Activated T-cell treated with anti-CD3 and anti-CD28 coated beads for 48 hours (primary cell): ENCODE data around the gene SGPP1.
"Not testable (repeated sequence)": the region's sequence is repeated elsewhere in the genome, so short reads cannot be mapped to it uniquely, and the experiment has no call there.

Source experiments
- DNase-seq: peaks from one replicate; pipeline ENCODE4 v3.0.0-alpha.2; 2020; ENCODE audit warnings: low read depth

SGPP1 gene

GRCh38 chr14:63726499-63726898 lies 1.4 kb downstream of the SGPP1 start:
- DNase-seq: no peak

- no peak for DNase-seq
Measured at GRCh38 chr14:63725786-63726460, 1.9 kb downstream of the SGPP1 start.

GRCh38 chr14:63717702-63718101 lies 10.2 kb downstream of the SGPP1 start:
- no peak for DNase-seq

- DNase-seq: no peak
Measured at GRCh38 chr14:63715360-63715759, 12.5 kb downstream of the SGPP1 start.

- no peak for DNase-seq
Measured at GRCh38 chr14:63713764-63714163, 14.1 kb downstream of the SGPP1 start.

GRCh38 chr14:63713058-63713457 lies 14.8 kb downstream of the SGPP1 start:
- DNase-seq: no peak

- DNase-seq: no peak
Measured at GRCh38 chr14:63712123-63712522, 15.7 kb downstream of the SGPP1 start.

- DNase-seq: no peak
Measured at GRCh38 chr14:63710497-63710896, 17.4 kb downstream of the SGPP1 start.

GRCh38 chr14:63709589-63709988 lies 18.3 kb downstream of the SGPP1 start:
- DNase-seq: no peak

- no peak for DNase-seq
Measured at GRCh38 chr14:63707216-63707615, 20.6 kb downstream of the SGPP1 start.

GRCh38 chr14:63705561-63706070 lies 22.2 kb downstream of the SGPP1 start:
- no peak for DNase-seq

GRCh38 chr14:63702530-63702929 lies 25.3 kb downstream of the SGPP1 start:
- not testable (repeated sequence) for DNase-seq

GRCh38 chr14:63701606-63702299 lies 26.1 kb downstream of the SGPP1 start:
- DNase-seq: no peak

GRCh38 chr14:63692310-63693020 lies 35.4 kb downstream of the SGPP1 start:
- no peak for DNase-seq

GRCh38 chr14:63689132-63689531 lies 38.7 kb downstream of the SGPP1 start:
- DNase-seq: no peak

- DNase-seq: no peak
Measured at GRCh38 chr14:63686926-63687325, 40.9 kb downstream of the SGPP1 start.

- no peak for DNase-seq
Measured at GRCh38 chr14:63685401-63685800, 42.5 kb downstream of the SGPP1 start.

GRCh38 chr14:63682727-63683593 lies 44.9 kb downstream of the SGPP1 start:
- DNase-seq: no peak

- DNase-seq: no peak
Measured at GRCh38 chr14:63678536-63678935, 49.3 kb downstream of the SGPP1 start.

- DNase-seq: no peak
Measured at GRCh38 chr14:63677891-63678379, 49.9 kb downstream of the SGPP1 start.

GRCh38 chr14:63676615-63677014 lies 51.2 kb downstream of the SGPP1 start:
- DNase-seq: no peak
